Activated naive CD4-positive, alpha-beta T cell (primary cell): Measurements from ENCODE around the gene TBKBP1.
"Not testable (repeated sequence)": the region's sequence is repeated elsewhere in the genome, so short reads cannot be mapped to it uniquely, and the experiment has no call there.

Experiments
- DNase-seq, 4 experiments: peaks; one replicate each; lab custom pipeline; 2025; lab: John Stamatoyannopoulos, UW

Gene TBKBP1

GRCh38 chr17:47678196-47678595 is 15.8 kb upstream of the TBKBP1 start:
- DNase-seq = no peak

GRCh38 chr17:47682138-47682537 is 11.8 kb upstream of the TBKBP1 start:
- DNase-seq = no peak

GRCh38 chr17:47682727-47683126 is 11.2 kb upstream of the TBKBP1 start:
- DNase-seq = not testable (repeated sequence)

DNA sequence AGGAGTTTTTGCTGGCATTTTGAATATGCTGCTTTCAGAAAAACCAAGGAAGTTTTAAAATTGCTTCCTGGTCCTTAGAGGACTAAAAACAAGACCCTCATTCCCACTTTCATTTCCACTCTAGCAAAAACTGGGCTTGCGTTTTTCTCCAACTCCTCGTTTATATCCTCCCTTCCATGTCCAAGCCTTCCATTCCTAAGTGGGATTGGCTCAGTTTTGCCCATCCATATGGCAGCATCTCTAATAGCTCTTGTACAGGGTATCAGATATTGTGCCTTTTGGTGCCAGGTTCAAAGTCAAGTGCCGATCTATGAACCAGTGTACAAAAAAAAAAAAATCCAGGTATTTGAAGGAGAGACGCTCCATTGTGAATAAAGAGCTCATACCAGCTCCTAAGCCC is 9.9 kb upstream of the TBKBP1 start:
- DNase-seq = no peak

DNA sequence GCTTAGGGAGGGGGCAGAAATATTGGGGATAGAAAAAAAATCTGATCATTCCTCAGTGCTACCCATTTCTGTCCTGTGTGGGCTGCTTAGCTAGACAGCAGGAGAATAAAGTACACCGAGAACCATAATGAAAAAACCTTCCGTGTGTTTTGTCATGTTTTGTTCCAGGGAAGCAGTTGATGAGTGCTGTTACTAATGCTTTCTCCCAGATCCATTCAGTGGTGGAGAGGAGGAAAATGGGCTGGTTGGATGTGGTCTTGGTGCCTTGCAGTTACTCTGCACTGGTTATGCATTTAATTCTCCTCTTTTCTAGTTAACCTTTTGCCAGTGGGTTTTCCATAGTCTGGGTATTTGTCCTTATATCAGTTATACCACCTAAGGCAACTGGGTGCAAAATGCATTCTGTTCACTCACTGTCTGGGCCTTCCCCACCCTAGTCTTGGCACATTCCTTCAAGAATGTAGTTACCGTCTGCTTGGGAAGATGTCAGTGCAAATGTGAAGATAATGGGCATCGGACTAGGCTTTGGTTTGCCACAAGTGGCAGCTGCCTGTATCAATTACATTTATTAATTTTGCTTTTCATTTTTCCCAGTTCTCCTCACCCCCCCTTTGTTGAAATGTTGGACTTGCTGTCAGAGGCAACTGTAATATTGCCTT is 9.3 kb upstream of the TBKBP1 start:
- DNase-seq = no peak

DNA sequence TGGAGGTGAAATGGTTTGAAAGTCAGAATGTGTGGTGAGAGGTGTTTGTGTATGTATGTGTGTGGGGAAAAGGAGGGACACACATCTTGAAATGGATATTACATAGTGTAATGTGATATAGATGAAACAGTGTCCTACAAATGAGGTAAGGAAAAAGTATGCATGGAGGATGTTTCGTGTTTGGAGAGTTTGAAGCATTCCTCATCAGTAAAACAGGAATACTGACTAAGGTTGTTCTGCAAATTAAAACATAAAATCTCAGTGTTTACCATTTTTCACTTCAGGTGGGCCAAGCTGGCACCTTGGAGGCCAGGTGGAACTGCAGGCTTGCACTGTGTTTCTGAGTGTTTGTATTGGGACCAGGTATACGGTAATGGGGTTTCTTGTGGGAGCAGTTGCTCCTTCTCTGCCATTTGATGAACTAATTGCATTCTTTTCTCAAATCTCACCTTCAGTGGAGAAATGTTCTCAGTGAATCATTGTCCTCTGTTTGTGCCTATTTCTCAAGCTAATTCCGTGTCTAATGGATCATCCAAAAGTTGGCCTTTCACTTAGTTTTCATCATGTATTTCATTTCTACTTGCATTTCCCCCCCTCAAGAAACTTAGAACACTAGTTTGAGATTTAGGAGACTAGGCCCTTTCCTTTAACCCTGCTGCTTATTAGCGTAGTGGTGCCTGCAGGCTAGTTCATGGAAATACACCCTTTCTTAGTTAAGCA is 8.2 kb upstream of the TBKBP1 start:
- no peak for DNase-seq

DNA sequence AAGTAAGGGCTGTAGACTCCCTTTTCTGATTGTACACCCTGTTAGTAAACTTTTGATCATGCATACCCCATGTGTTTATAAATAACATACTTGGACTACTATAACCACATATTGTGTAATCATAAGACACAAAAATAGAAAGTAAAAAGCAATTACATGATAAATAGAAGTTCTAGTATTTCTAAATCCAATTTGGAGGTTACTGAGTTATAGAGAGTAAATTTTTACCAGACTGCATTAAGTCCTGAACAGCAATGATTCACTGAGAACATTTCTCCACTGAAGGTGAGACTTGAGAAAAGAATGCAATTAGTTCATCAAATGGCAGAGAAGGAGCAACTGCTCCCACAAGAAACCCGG is 7.7 kb upstream of the TBKBP1 start:
- DNase-seq = no peak

DNA sequence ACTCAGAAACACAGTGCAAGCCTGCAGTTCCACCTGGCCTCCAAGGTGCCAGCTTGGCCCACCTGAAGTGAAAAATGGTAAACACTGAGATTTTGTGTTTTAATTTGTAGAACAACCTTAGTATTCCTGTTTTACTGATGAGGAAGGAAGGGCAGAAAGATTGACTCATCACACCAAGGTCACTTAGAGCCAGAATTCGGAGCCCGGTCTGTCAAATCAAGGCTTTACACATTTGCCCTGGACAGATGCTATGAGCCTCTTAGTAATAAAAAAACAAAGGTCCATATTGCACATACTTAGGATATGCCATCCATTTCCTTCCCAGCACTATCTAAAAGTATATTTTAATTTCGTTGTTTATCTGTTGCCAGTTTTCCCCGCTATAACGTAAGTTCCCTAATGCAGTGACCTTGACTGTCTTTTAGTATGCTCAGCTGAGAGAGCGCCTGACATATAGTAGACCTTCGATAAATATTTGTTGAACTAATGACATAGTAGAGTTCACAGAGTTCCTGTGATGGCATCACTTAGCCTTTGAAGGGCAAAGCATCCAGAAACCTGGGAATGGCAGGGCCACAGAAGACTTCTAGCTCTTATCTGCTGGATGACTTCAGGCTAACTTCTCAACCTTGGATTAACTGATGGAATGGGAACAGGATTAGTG is 7.2 kb upstream of the TBKBP1 start:
- no peak for DNase-seq

GRCh38 chr17:47687328-47687690 is 6.7 kb upstream of the TBKBP1 start:
- DNase-seq = no peak

GRCh38 chr17:47687748-47688147 is 6.2 kb upstream of the TBKBP1 start:
- no peak for DNase-seq

GRCh38 chr17:47690121-47690520 is 3.8 kb upstream of the TBKBP1 start:
- DNase-seq = no peak

GRCh38 chr17:47692137-47692894 is 1.6 kb upstream of the TBKBP1 start:
- DNase-seq = no peak

DNA sequence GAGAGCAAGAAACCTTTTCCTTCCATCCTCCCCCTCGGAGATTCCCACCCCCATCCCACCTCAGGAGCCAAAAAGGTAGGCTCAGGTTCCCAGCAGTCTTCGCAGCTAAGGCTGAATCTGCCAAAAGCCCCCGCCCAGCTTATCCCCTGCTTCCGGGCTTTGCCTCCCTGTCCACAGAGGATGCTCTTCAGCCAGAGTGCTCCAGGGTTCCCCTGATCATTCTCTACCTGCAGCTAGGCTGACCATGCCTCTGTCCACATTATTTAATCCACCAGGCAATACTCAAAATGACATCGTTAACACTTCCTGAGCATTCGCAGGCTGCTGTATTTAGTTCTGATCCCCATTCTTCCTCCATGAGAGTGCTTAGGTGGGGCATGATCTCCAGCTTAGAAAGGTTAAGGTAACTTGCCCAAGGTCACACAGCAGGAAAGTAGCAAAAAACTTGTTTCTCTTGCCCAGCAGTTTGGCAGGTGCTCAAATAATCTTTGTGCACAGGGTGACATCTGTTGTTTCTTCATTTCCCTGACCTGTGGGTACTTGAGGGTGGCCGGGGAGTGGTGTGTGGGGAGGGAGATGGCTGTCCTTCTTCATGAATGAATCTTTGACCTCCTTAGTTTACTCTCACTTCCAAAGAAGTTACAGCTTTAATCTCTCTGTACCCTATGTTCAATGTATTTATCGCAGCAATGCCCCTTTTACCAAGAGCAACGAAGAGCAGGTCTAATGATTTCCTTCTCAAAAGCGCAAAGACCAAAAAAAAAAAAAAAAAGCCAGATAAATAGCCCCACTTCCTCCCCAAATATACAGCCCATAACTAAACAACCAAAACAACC is 848 bp upstream of the TBKBP1 start:
- no peak for DNase-seq

GRCh38 chr17:47694581-47695428 is 844 bp downstream of the TBKBP1 start:
- DNase-seq = no peak

GRCh38 chr17:47695429-47696376 is 1.7 kb downstream of the TBKBP1 start:
- no peak for DNase-seq

GRCh38 chr17:47696717-47697642 is 3.0 kb downstream of the TBKBP1 start:
- no peak for DNase-seq

DNA sequence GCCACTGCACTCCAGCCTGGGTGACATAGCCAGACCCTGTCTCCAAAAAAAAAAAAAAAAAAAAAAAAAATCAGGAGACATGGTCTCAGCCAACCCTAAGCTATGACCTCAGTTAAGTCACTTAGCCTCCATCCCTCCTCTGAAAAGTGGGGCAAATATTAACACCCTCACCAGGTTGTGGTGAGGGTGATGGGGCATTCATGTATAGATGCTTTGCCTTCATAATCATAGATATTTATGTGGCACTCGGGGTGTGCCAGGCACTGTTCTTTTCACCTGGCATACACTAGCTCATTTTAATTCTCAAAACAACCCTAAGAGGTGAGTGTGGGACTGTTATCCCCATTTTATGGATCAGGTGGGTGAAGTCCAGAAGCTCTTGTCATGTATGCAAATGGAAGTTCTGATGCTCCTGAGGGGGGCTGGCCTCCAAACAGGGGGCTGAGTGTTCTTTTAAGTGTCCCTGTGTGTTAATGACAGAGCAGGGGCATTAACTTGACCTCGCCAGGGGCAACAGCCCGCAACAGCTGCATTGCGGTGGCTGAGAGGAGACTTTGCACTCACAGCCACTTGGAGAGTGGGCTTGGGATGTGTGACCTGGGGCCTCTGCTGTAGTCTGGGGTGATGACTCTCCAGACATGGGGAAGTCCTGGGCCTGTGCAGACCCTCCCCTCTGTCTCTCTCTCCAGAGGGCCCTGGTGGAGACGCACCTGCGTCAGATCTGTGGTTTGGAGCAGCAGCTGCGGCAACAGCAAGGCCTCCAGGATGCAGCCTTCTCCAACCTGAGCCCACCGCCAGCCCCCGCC is 4.1 kb downstream of the TBKBP1 start:
- DNase-seq = no peak
